MCF 10A (cell line): ENCODE measurements around the gene ST14. TPM values are rescaled to one million over a fixed set of nuclear protein-coding genes. Genes with fewer than 3 reads are reported as not detected.

Source experiments
- BruUV-seq: library from RNA; stranded (reverse); fragments of 400-500 nt; replicated peaks from 2 replicates; lab custom pipeline; 2021; lab: Mats Ljungman, UMichigan
- CTCF ChIA-PET: fragments of 300-600 bp; sonication (Branson Sonifier 250); formaldehyde crosslinking; extraction: SDS; loops from one replicate; lab custom pipeline; 2021; ENCODE audit warnings: antibody characterized with exemption, inconsistent platforms; lab: Yijun Ruan, JAX
- POLR2A ChIA-PET: fragments of 300-600, 350-650 bp; sonication (Branson Sonifier 250); formaldehyde crosslinking; extraction: SDS; loops from one replicate; lab custom pipeline; 2020; ENCODE audit warnings: antibody characterized with exemption, inconsistent platforms; lab: Yijun Ruan, JAX
- DNase-seq: peaks from one replicate; pipeline ENCODE4 v3.0.0-alpha.2; 2018; ENCODE audit not compliant: unreplicated experiment
- H3K27ac Mint-ChIP-seq: one replicate; pipeline ENCODE4 v1.8.0; 2022; ENCODE audit warnings: mild to moderate bottlenecking, low read depth, mixed read lengths; ENCODE audit not compliant: unreplicated experiment
- H3K27me3 Mint-ChIP-seq: one replicate; pipeline ENCODE4 v1.8.0; 2022; ENCODE audit warnings: mixed read lengths; ENCODE audit not compliant: insufficient read depth, unreplicated experiment
- H3K36me3 Mint-ChIP-seq: one replicate; pipeline ENCODE4 v1.8.0; 2022; ENCODE audit warnings: mild to moderate bottlenecking, moderate library complexity, mixed read lengths; ENCODE audit not compliant: insufficient read depth, unreplicated experiment
- H3K4me1 Mint-ChIP-seq: one replicate; pipeline ENCODE4 v1.8.0; 2022; ENCODE audit warnings: mixed read lengths; ENCODE audit not compliant: insufficient read depth, unreplicated experiment
- H3K4me3 Mint-ChIP-seq: one replicate; pipeline ENCODE4 v1.8.0; 2022; ENCODE audit warnings: mild to moderate bottlenecking, moderate library complexity, mixed read lengths; ENCODE audit not compliant: unreplicated experiment
- H3K9me3 Mint-ChIP-seq: one replicate; pipeline ENCODE4 v1.8.0; 2022; ENCODE audit warnings: mixed read lengths; ENCODE audit not compliant: unreplicated experiment
- CTCF ChIP-seq: fragments of 200-600 bp; IDR thresholded peaks from one replicate; pipeline ENCODE4 v1.8.0; 2022; ENCODE audit warnings: antibody characterized with exemption, mild to moderate bottlenecking; ENCODE audit not compliant: unreplicated experiment
- intact Hi-C: fragments of 100-400 bp; cut with micrococcal nuclease; formaldehyde crosslinking; loops from 2 replicates; pipeline ENCODE4 v1.14.1; 2022
- total RNA-seq: library from RNA; stranded (reverse); gene quantifications from 2 replicates; pipeline ENCODE4 v1.2.3, GENCODE V29; 2022

Gene ST14
- total RNA-seq, 1 experiment from 2014 or later = 27.2 TPM

GRCh38 chr11:130145975-130146776 is 13.4 kb upstream of the ST14 start:
- H3K4me1 Mint-ChIP-seq = peaks cover 9% of the 10 kb centered on the region
- H3K27ac Mint-ChIP-seq = peak overlapping the region; percentile 65
- H3K27me3 Mint-ChIP-seq = no peaks in the 10 kb centered on the region
- no TSS peak for BruUV-seq
- H3K9me3 Mint-ChIP-seq = no peaks in the 10 kb centered on the region
- CTCF ChIA-PET = interaction anchor here (0.6 to 8.1 kb wide), 34 partner anchors 8 to 782 kb away, joined by 3 to 81 read pairs (median 4); partner anchors contain the start of gene ST14
- peak; percentile 32 for TF ChIP-seq CTCF
- H3K36me3 Mint-ChIP-seq = peaks cover 58% of the 10 kb centered on the region
- H3K4me3 Mint-ChIP-seq = no peak overlapping the region
- peak; percentile 91 for DNase-seq
- POLR2A ChIA-PET = interaction anchor here (0.5 to 3.2 kb wide), 16 partner anchors 10 to 238 kb away, joined by 3 to 14 read pairs (median 4); partner anchors contain the start of genes PRDM10 and ST14
- intact Hi-C loops = loop anchor here (1.0 kb wide), 1 partner anchor 223 kb away; no protein-coding TSS in a partner anchor

GRCh38 chr11:130146796-130147195 is 12.8 kb upstream of the ST14 start:
- no TSS peak for BruUV-seq
- peaks cover 53% of the 10 kb centered on the region for H3K36me3 Mint-ChIP-seq
- H3K9me3 Mint-ChIP-seq = no peaks in the 10 kb centered on the region
- H3K27ac Mint-ChIP-seq = peak overlapping the region; percentile 65
- no peaks in the 10 kb centered on the region for H3K27me3 Mint-ChIP-seq
- no peak for TF ChIP-seq CTCF
- POLR2A ChIA-PET = interaction anchor here (0.6 to 3.2 kb wide), 14 partner anchors 11 to 223 kb away, joined by 3 to 14 read pairs (median 4); partner anchors contain the start of genes PRDM10 and ST14
- no peak for DNase-seq
- intact Hi-C loops = loop anchor here (1.0 kb wide), 1 partner anchor 223 kb away; no protein-coding TSS in a partner anchor
- no peak overlapping the region for H3K4me3 Mint-ChIP-seq
- peaks cover 9% of the 10 kb centered on the region for H3K4me1 Mint-ChIP-seq
- CTCF ChIA-PET = interaction anchor here (0.6 to 8.1 kb wide), 26 partner anchors 9 to 782 kb away, joined by 3 to 81 read pairs (median 4); partner anchors contain the start of gene ST14

- Mint-ChIP-seq H3K9me3 (no peaks in the 10 kb centered on the region), H3K4me1 (peaks cover 9% of the 10 kb centered on the region), H3K36me3 (peaks cover 42% of the 10 kb centered on the region), H3K27ac (no peak overlapping the region), H3K4me3 (no peak overlapping the region), H3K27me3 (no peaks in the 10 kb centered on the region)
- no peak for TF ChIP-seq CTCF
- no peak for DNase-seq
- POLR2A ChIA-PET = interaction anchor here (0.6 kb wide), 1 partner anchor 328 kb away, joined by 3 read pairs; no protein-coding TSS in a partner anchor
- CTCF ChIA-PET = interaction anchor here (1.8 kb wide), 1 partner anchor 16 kb away, joined by 5 read pairs; no protein-coding TSS in a partner anchor
- no TSS peak for BruUV-seq
- intact Hi-C loops = no loop called here
These were observed 10.7 kb upstream of the ST14 start for GRCh38 chr11:130148796-130149326.

GRCh38 chr11:130150790-130151189 is 8.8 kb upstream of the ST14 start:
- POLR2A ChIA-PET = interaction anchor here (0.6 kb wide), 1 partner anchor 8 kb away, joined by 3 read pairs; no protein-coding TSS in a partner anchor
- intact Hi-C loops = no loop called here
- no peaks in the 10 kb centered on the region for H3K27me3 Mint-ChIP-seq

More at GRCh38 chr11:130150790-130151189, 8.8 kb upstream of the ST14 start:
- Mint-ChIP-seq H3K27ac (no peak overlapping the region), H3K4me3 (no peak overlapping the region), H3K36me3 (peaks cover 23% of the 10 kb centered on the region), H3K4me1 (peaks cover 9% of the 10 kb centered on the region), H3K9me3 (no peaks in the 10 kb centered on the region)
- no peak for TF ChIP-seq CTCF
- no TSS peak for BruUV-seq
- CTCF ChIA-PET = interaction anchor here (0.7 to 1.8 kb wide), 5 partner anchors 8 to 279 kb away, joined by 3 to 5 read pairs (median 3); no protein-coding TSS in a partner anchor
- no peak for DNase-seq
